ENCODE results near the gene ANK3. TPM values are rescaled to one million over a fixed set of nuclear protein-coding genes. Genes with fewer than 3 reads are reported as not detected.
A peak's percentile ranks its signal among the peaks of the same experiment; 100 is the strongest.

Gene ANK3
- total RNA-seq, 1 experiment from 2014 or later, result 1.7 TPM

- DNase-seq (ENCODE audit: low read depth), result no peak
These were observed 212.8 kb downstream of the ANK3 start for GRCh38 chr10:60176925-60177324.

GRCh38 chr10:60175441-60175971, 214.2 kb downstream of the ANK3 start:
- DNase-seq (ENCODE audit: low read depth), result no peak

- no peak for DNase-seq (ENCODE audit: low read depth)
These were observed 217.2 kb downstream of the ANK3 start for GRCh38 chr10:60172363-60172990.

- DNase-seq (ENCODE audit: low read depth), result no peak
These were observed 218.2 kb downstream of the ANK3 start for GRCh38 chr10:60171436-60172013.

GRCh38 chr10:60170250-60170649, 219.4 kb downstream of the ANK3 start:
- DNase-seq (ENCODE audit: low read depth), result no peak

- no peak for DNase-seq (ENCODE audit: low read depth)
These were observed 220.6 kb downstream of the ANK3 start for GRCh38 chr10:60169111-60169510.

GRCh38 chr10:60167050-60167449, 222.6 kb downstream of the ANK3 start:
- no peak for DNase-seq (ENCODE audit: low read depth)

- DNase-seq (ENCODE audit: low read depth), result no peak
These were observed 225.9 kb downstream of the ANK3 start for GRCh38 chr10:60163786-60164185.

- no peak for DNase-seq (ENCODE audit: low read depth)
These were observed 227.0 kb downstream of the ANK3 start for GRCh38 chr10:60162631-60163030.

- no peak for DNase-seq (ENCODE audit: low read depth)
These were observed 233.6 kb downstream of the ANK3 start for GRCh38 chr10:60155943-60156683.

- no peak for DNase-seq (ENCODE audit: low read depth)
These were observed 234.4 kb downstream of the ANK3 start for GRCh38 chr10:60155099-60155877.

GRCh38 chr10:60149003-60149402, 240.7 kb downstream of the ANK3 start:
- DNase-seq (ENCODE audit: low read depth), result no peak

GRCh38 chr10:60148266-60148840, 241.3 kb downstream of the ANK3 start:
- DNase-seq (ENCODE audit: low read depth), result peak; percentile 40

- no peak for DNase-seq (ENCODE audit: low read depth)
These were observed 242.0 kb downstream of the ANK3 start for GRCh38 chr10:60147576-60148265.

GRCh38 chr10:60147025-60147424, 242.7 kb downstream of the ANK3 start:
- no peak for DNase-seq (ENCODE audit: low read depth)

- DNase-seq (ENCODE audit: low read depth), result no peak
These were observed 245.6 kb downstream of the ANK3 start for GRCh38 chr10:60144099-60144498.

- no peak for DNase-seq (ENCODE audit: low read depth)
These were observed 246.9 kb downstream of the ANK3 start for GRCh38 chr10:60142736-60143135.

GRCh38 chr10:60141896-60142559, 247.6 kb downstream of the ANK3 start:
- no peak for DNase-seq (ENCODE audit: low read depth)

- DNase-seq (ENCODE audit: low read depth), result peak; percentile 10
These were observed 248.7 kb downstream of the ANK3 start for GRCh38 chr10:60140651-60141632.
